Lung (tissue), 13 donors: ENCODE results near the gene XAGE1A. TPM values are rescaled to one million over a fixed set of nuclear protein-coding genes. Genes with fewer than 3 reads are reported as not detected.
"Not testable (repeated sequence)": the region's sequence is repeated elsewhere in the genome, so short reads cannot be mapped to it uniquely, and the experiment has no call there.

Experiments used
- ATAC-seq: fragments of 200-7000 bp; cut with Tn5 transposase; one replicate; pipeline ENCODE4 v1.9.1; 2020; ENCODE audit warnings: moderate number of reproducible peaks; ENCODE audit not compliant: insufficient read depth, low FRiP score
- DNase-seq, 3 donors: peaks; one replicate each; pipeline ENCODE4 v3.0.0-alpha.2; 2013 to 2017
- H3K27ac ChIP-seq, 2 donors: one replicate each; pipeline ENCODE4 v1.5.1; 2013; ENCODE audit warnings: mild to moderate bottlenecking in 2 of 2, moderate library complexity in 2 of 2, control low read depth in 1 of 2, inconsistent platforms in 1 of 2, low read depth in 1 of 2, low read length in 1 of 2
- H3K27me3 ChIP-seq, 3 donors: one replicate each; pipeline ENCODE4 v1.5.1; 2013; ENCODE audit warnings: low read length in 2 of 3; ENCODE audit not compliant: control insufficient read depth in 3 of 3, insufficient read depth in 3 of 3
- H3K36me3 ChIP-seq, 4 donors: one replicate each; pipeline ENCODE4 v1.5.1; 2013; ENCODE audit warnings: low read length in 4 of 4, mild to moderate bottlenecking in 1 of 4, moderate library complexity in 1 of 4; ENCODE audit not compliant: control insufficient read depth in 4 of 4, insufficient read depth in 4 of 4
- H3K4me1 ChIP-seq, 5 donors: one replicate each; pipeline ENCODE4 v1.5.1; 2013; ENCODE audit warnings: low read length in 5 of 5, mild to moderate bottlenecking in 2 of 5, moderate library complexity in 1 of 5; ENCODE audit not compliant: control insufficient read depth in 5 of 5, insufficient read depth in 5 of 5
- H3K4me3 ChIP-seq: one replicate; pipeline ENCODE4 v1.5.1; 2013; ENCODE audit warnings: mild to moderate bottlenecking, control low read depth, moderate library complexity
- H3K9ac ChIP-seq, 2 donors: one replicate each; pipeline ENCODE4 v1.5.1; 2013; ENCODE audit warnings: low read length in 2 of 2, control low read depth in 1 of 2; ENCODE audit not compliant: insufficient read depth in 1 of 2
- H3K9me3 ChIP-seq, 4 donors: one replicate each; pipeline ENCODE4 v1.5.1; 2013; ENCODE audit warnings: low read length in 3 of 4, mild to moderate bottlenecking in 1 of 4, moderate library complexity in 1 of 4; ENCODE audit not compliant: control insufficient read depth in 4 of 4, insufficient read depth in 3 of 4
- CTCF ChIP-seq: IDR thresholded peaks from 2 replicates; pipeline ENCODE4 v1.5.1; 2012; ENCODE audit warnings: mild to moderate bottlenecking; ENCODE audit errors: control extremely low read depth, extremely low read depth
- WGBS, 2 donors: extraction: QIAGEN DNeasy Blood & Tissue Kit; methylation state at CpG; one replicate each; pipeline ENCODE4 v1.1.7; 2013; 5-methylcytosine and 5-hydroxymethylcytosine counted together
- polyA plus RNA-seq, 2 donors: library from polyadenylated mRNA; stranded (reverse); fragments of 200-250 nt; gene quantifications; one replicate each; pipeline ENCODE4 v1.2.1, GENCODE V29; 2013
- small RNA-seq: library from RNA; depleted of rRNA; stranded (forward); fragments of <200 nt; gene quantifications from one replicate; pipeline ENCODE3, GENCODE V24; 2014; ENCODE audit warnings: low replicate concordance
- total RNA-seq, 2 donors: library from RNA; depleted of rRNA in 1 of 2; stranded (reverse); fragments of >200 nt in 1 of 2; gene quantifications; one replicate each; pipeline ENCODE4 v1.2.1, GENCODE V29; 2014 to 2021
- donor health status: control.
- donor health status: control.
- donor health status: Bipolar disorder and iron deficiency.
- donor health status: healthy.
- donor health status: DM: yes; HTN: yes; CAD: no.

The XAGE1A gene
- total and polyA plus RNA-seq, 4 donors, result 0.58 to 3.1 (median 0.81) TPM; not detected in 1

DNA sequence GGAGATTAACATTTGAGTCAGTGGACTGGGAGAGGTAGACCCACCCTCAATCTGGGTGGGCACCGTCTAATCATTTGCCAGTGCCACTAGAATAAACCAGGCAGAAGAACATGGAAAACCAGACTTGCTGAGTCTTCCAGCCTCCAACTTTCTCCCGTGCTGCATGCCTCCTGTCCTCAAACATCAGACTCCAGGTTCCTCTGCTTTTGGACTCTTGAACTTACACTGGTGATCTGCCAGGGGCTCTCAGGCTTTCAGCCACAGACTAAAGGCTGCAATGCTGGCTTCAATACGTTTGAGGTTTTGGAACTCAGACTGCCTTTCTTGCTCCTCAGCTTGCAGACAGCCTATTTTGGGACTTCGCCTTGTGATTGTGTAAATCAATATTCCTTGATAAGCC is 45.4 kb downstream of the XAGE1A start:
- not testable (repeated sequence) for DNase-seq, ATAC-seq, H3K27ac ChIP-seq, H3K27me3 ChIP-seq, H3K4me3 ChIP-seq, H3K36me3 ChIP-seq, H3K9ac ChIP-seq, H3K4me1 ChIP-seq
- WGBS, 2 donors, result 60 to 79% methylated on average over 4 of the region's 4 CpGs
- peaks cover 0 to 12% (median 1%) of the 10 kb centered on the region in 4 donors for H3K9me3 ChIP-seq

DNA sequence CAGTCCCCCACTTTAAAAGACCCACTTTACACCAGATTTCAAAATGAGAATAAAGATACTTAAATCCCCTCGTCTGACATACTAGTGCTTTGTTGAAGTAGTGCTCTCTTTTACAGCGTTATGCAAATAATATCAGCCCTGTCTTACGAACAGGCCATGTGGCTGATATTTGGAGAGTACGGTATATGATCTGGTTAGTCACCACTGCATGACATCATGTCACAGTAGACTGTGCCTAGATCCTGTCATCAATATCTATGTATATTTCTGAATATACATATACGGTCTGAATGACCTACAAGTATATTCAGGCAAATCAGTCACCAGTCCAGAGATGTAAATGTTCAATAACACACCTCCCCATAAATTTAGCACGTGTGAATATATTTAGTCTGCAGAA is 46.7 kb downstream of the XAGE1A start:
- Histone ChIP-seq H3K27me3 (peaks cover 0 to 10% (median 7%) of the 10 kb centered on the region in 3 donors), H3K9ac (no peak overlapping the region), H3K36me3 (no peaks in the 10 kb centered on the region), H3K27ac (no peak overlapping the region), H3K9me3 (peaks cover 0 to 12% (median 1%) of the 10 kb centered on the region in 4 donors), H3K4me1 (no peaks in the 10 kb centered on the region), H3K4me3 (no peak overlapping the region)
- TF ChIP-seq CTCF, result no peak
- ATAC-seq (no peak), DNase-seq (no peak)
- WGBS, 2 donors, result 70 to 88% methylated on average over 6 of the region's 6 CpGs

- Histone ChIP-seq H3K9me3 (peaks cover 0 to 12% (median 1%) of the 10 kb centered on the region in 4 donors), H3K36me3 (no peaks in the 10 kb centered on the region), H3K9ac (no peak overlapping the region), H3K4me3 (no peak overlapping the region), H3K27me3 (peaks cover 0 to 13% (median 5%) of the 10 kb centered on the region in 3 donors), H3K27ac (no peak overlapping the region), H3K4me1 (no peaks in the 10 kb centered on the region)
- no peak for TF ChIP-seq CTCF
- WGBS, 2 donors, result 86 to 94% methylated on average over 16 to 21 of the region's 21 CpGs
- ATAC-seq (no peak), DNase-seq (no peak)
These were observed 48.7 kb downstream of the XAGE1A start for GRCh38 chrX:52544147-52544840.

DNA sequence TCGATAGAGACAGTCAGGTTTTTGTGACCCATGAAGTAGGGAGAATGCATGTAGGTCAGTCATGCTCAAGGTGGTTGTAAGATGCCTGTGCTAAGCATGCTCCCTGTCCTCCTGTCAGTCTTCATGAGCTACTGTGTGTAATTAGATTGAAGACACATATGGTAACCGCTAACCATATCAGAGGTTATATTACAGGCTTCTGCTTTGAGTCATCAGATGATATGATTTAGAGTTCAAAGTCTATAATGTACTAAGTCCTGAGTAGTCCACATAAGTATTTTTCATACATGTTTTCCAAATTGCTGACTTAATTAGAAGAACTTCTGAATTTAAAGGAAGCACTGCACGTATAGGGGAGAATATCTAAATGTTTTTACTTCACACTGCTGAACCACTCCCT is 53.2 kb downstream of the XAGE1A start:
- not testable (repeated sequence) for H3K27ac ChIP-seq, DNase-seq, H3K9ac ChIP-seq, H3K9me3 ChIP-seq, H3K4me1 ChIP-seq, H3K36me3 ChIP-seq, H3K4me3 ChIP-seq, ATAC-seq
- H3K27me3 ChIP-seq, result peaks cover 0 to 20% (median 0%) of the 10 kb centered on the region in 3 donors
- WGBS, 2 donors, result 72 to 93% methylated on average over 3 of the region's 3 CpGs

Small RNA genes within 50 kb of the gene (small RNA-seq; reads per million reads assigned to genes)
- not detected for gene BX510359.8
- gene RBM22P7, result not detected

Other genes with a start within 250 kb of the XAGE1A start
- 1 to 10 TPM; 1.0 to 4.8 TPM for gene XAGE2, start 126.8 kb upstream of the XAGE1A start, total RNA-seq
- gene XAGE2, start 126.8 kb upstream of the XAGE1A start, polyA plus RNA-seq, result 10 to 100 TPM; 29.8 to 61.2 TPM
- 1 to 10 TPM in 1 of 2 donors, under 1 TPM in 1; 0.58 to 1.5 TPM for gene XAGE1B, start 21.3 kb downstream of the XAGE1A start, total RNA-seq
- gene XAGE1B, start 21.3 kb downstream of the XAGE1A start, polyA plus RNA-seq, result 1 to 10 TPM; 4.3 to 9.0 TPM
- not detected for gene SSX7, start 159.1 kb downstream of the XAGE1A start, total RNA-seq
- not detected for gene SSX7, start 159.1 kb downstream of the XAGE1A start, polyA plus RNA-seq
- gene SSX2, start 211.4 kb downstream of the XAGE1A start, total RNA-seq, result not detected
- gene SSX2, start 211.4 kb downstream of the XAGE1A start, polyA plus RNA-seq, result not detected